Nephron (organoid): ENCODE results near the gene MSRB3.

Source experiments
- H3K27ac Mint-ChIP-seq, 3 experiments: 2 replicates each; pipeline ENCODE4 v1.8.0; 2020; ENCODE audit warnings: mixed read lengths in 3 of 3, mild to moderate bottlenecking in 2 of 3, moderate library complexity in 1 of 3
- H3K27me3 Mint-ChIP-seq: 2 replicates; pipeline ENCODE4 v1.8.0; 2021; ENCODE audit warnings: low read depth, mild to moderate bottlenecking, moderate library complexity, mixed read lengths
- H3K36me3 Mint-ChIP-seq: 2 replicates; pipeline ENCODE4 v1.8.0; 2020; ENCODE audit warnings: low read depth, mixed read lengths
- H3K4me1 Mint-ChIP-seq: 2 replicates; pipeline ENCODE4 v1.8.0; 2020; ENCODE audit warnings: mixed read lengths
- H3K4me3 Mint-ChIP-seq, 3 experiments: 2 replicates each; pipeline ENCODE4 v1.8.0; 2020; ENCODE audit warnings: mild to moderate bottlenecking in 3 of 3, mixed read lengths in 3 of 3, moderate library complexity in 2 of 3
- H3K9me3 Mint-ChIP-seq: 2 replicates; pipeline ENCODE4 v1.8.0; 2020; ENCODE audit warnings: mixed read lengths
- TF ChIP-seq, protein P1 (sequence below), 3 experiments: fragments of 200-600 bp; sonication (generic); IDR thresholded peaks; one replicate each; pipeline ENCODE4 v1.5.0; 2021; ENCODE audit warnings: antibody characterized with exemption in 3 of 3; ENCODE audit not compliant: unreplicated experiment in 3 of 3

MSRB3 gene

DNA sequence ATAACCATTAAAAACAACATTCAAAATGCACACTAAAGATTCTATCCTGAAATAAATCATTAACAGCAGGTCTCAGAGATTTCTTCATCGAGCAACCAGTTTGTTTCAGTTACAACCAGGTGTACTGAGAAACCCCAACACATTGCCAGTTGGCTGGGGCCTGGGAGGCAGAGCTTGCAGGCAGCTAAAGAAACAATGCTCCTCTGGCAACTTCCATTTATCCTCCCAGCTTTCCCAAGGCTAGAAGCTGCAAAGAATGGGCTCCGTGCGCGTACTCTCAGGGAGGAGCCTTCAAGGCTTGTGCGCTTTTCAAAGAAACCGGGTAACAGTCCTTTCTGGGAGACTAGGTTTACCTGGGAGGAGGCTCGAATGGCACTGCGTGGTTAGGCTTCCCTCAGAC lies 181.6 kb downstream of the MSRB3 start:
- H3K4me3 Mint-ChIP-seq, result no peak overlapping the region
- H3K4me1 Mint-ChIP-seq, result peaks cover 29% of the 10 kb centered on the region
- no peaks in the 10 kb centered on the region for H3K27me3 Mint-ChIP-seq
- no peaks in the 10 kb centered on the region for H3K36me3 Mint-ChIP-seq
- H3K27ac Mint-ChIP-seq, result peak overlapping the region; percentile 54 to 90 (median 74)
- TF ChIP-seq, protein P1, sequence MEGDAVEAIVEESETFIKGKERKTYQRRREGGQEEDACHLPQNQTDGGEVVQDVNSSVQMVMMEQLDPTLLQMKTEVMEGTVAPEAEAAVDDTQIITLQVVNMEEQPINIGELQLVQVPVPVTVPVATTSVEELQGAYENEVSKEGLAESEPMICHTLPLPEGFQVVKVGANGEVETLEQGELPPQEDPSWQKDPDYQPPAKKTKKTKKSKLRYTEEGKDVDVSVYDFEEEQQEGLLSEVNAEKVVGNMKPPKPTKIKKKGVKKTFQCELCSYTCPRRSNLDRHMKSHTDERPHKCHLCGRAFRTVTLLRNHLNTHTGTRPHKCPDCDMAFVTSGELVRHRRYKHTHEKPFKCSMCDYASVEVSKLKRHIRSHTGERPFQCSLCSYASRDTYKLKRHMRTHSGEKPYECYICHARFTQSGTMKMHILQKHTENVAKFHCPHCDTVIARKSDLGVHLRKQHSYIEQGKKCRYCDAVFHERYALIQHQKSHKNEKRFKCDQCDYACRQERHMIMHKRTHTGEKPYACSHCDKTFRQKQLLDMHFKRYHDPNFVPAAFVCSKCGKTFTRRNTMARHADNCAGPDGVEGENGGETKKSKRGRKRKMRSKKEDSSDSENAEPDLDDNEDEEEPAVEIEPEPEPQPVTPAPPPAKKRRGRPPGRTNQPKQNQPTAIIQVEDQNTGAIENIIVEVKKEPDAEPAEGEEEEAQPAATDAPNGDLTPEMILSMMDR (IDR thresholded peaks at IDR 0.05; ENCODE audit: unreplicated experiment in 3 of 3), result no peak
- H3K9me3 Mint-ChIP-seq, result no peaks in the 10 kb centered on the region

DNA sequence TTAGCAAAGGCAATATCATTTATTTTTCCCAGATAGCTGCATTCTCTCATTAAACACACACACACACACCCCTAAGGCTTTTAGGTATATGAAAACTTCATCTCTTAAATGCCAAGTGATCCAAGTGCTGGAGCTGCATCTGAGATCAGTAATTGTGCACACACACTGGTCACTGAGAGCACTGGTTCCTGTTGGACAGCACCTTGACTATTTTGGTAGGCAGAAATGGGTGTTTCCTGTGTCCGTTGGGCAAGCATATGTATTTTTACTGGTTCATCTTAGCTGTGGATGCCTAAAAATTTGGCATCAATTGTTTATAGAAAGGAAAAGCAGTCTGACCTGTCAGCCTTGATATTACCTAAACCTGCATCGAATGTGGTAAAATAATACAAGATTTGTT lies 182.5 kb downstream of the MSRB3 start:
- TF ChIP-seq, protein P1 (IDR thresholded peaks at IDR 0.05; ENCODE audit: unreplicated experiment in 3 of 3), result no peak
- no peaks in the 10 kb centered on the region for H3K36me3 Mint-ChIP-seq
- peaks cover 36% of the 10 kb centered on the region for H3K4me1 Mint-ChIP-seq
- H3K27me3 Mint-ChIP-seq, result no peaks in the 10 kb centered on the region
- no peak overlapping the region for H3K4me3 Mint-ChIP-seq
- H3K27ac Mint-ChIP-seq, result peak overlapping the region; percentile 74 to 90 (median 77)
- no peaks in the 10 kb centered on the region for H3K9me3 Mint-ChIP-seq

DNA sequence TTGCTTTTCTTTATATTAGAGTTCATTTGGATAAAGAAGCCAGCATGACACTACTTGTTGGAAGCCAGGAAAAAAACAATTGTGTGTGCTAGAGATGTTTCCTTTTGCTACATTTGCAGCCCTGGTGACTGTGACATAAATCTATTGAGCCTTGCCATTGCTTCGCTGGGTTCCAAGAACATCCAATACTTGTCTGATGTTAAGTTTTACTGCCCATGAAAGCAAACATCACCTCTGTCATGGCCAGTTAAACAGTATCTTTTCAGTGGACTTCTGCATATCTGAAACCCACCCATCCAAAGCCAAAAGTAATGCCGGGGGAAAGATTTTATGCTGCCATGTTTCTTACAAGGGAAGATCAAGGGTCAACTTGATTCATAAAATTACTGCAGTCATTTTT lies 184.0 kb downstream of the MSRB3 start:
- peaks cover 47% of the 10 kb centered on the region for H3K4me1 Mint-ChIP-seq

DNA sequence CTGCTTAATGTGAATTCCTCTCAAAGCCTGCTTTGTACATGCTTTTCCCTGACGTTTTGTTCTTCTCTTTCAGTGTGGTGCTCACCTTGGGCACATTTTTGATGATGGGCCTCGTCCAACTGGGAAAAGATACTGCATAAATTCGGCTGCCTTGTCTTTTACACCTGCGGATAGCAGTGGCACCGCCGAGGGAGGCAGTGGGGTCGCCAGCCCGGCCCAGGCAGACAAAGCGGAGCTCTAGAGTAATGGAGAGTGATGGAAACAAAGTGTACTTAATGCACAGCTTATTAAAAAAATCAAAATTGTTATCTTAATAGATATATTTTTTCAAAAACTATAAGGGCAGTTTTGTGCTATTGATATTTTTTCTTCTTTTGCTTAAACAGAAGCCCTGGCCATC lies 184.6 kb downstream of the MSRB3 start:
- H3K4me3 Mint-ChIP-seq, result no peak overlapping the region

More for the DNA sequence above, 184.0 kb downstream of the MSRB3 start:
- peak overlapping the region; percentile 53 to 90 (median 77) for H3K27ac Mint-ChIP-seq
- TF ChIP-seq, protein P1 (IDR thresholded peaks at IDR 0.05; ENCODE audit: unreplicated experiment in 3 of 3), result no peak
- H3K36me3 Mint-ChIP-seq, result no peaks in the 10 kb centered on the region
- H3K9me3 Mint-ChIP-seq, result no peaks in the 10 kb centered on the region
- H3K27me3 Mint-ChIP-seq, result no peaks in the 10 kb centered on the region
- H3K4me3 Mint-ChIP-seq, result no peak overlapping the region

DNA sequence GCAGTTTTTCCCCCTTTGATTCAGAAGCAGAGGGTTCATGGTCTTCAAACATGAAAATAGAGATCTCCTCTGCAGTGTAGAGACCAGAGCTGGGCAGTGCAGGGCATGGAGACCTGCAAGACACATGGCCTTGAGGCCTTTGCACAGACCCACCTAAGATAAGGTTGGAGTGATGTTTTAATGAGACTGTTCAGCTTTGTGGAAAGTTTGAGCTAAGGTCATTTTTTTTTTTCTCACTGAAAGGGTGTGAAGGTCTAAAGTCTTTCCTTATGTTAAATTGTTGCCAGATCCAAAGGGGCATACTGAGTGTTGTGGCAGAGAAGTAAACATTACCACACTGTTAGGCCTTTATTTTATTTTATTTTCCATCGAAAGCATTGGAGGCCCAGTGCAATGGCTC lies 185.1 kb downstream of the MSRB3 start:
- H3K27me3 Mint-ChIP-seq, result no peaks in the 10 kb centered on the region
- TF ChIP-seq, protein P1 (IDR thresholded peaks at IDR 0.05; ENCODE audit: unreplicated experiment in 3 of 3), result no peak
- H3K36me3 Mint-ChIP-seq, result no peaks in the 10 kb centered on the region
- no peak overlapping the region for H3K4me3 Mint-ChIP-seq
- H3K4me1 Mint-ChIP-seq, result peaks cover 47% of the 10 kb centered on the region
- H3K9me3 Mint-ChIP-seq, result no peaks in the 10 kb centered on the region
- peak overlapping the region; percentile 15 to 92 (median 53) for H3K27ac Mint-ChIP-seq

More for the DNA sequence above, 184.6 kb downstream of the MSRB3 start:
- TF ChIP-seq, protein P1 (IDR thresholded peaks at IDR 0.05; ENCODE audit: unreplicated experiment in 3 of 3), result no peak
- peaks cover 47% of the 10 kb centered on the region for H3K4me1 Mint-ChIP-seq
- no peaks in the 10 kb centered on the region for H3K36me3 Mint-ChIP-seq
- H3K9me3 Mint-ChIP-seq, result no peaks in the 10 kb centered on the region
- H3K27ac Mint-ChIP-seq, result peak overlapping the region; percentile 53 to 92 (median 77)
- no peaks in the 10 kb centered on the region for H3K27me3 Mint-ChIP-seq

DNA sequence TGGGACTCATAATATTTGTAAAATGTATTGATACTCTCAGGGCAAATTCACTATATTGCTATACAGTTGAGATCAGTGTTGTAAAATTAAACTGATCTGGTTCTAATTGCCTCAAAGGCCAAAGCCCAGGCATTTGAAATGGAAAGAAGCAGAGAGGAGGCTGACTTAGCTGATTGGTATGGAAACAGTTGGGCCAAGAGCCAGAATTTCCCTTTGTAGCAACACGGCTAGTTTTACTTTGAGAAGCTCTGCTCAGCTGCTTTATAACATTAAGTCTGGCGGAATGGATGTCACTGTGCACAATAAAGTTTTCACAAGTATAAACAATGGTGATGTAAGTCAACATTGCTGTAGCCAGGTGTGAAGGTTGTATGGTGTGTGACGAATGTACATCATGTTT lies 186.4 kb downstream of the MSRB3 start:
- Mint-ChIP-seq H3K4me3 (no peak overlapping the region), H3K4me1 (peaks cover 41% of the 10 kb centered on the region)

More for the DNA sequence above, 186.4 kb downstream of the MSRB3 start:
- no peaks in the 10 kb centered on the region for H3K36me3 Mint-ChIP-seq
- H3K27me3 Mint-ChIP-seq, result no peaks in the 10 kb centered on the region
- peak overlapping the region; percentile 39 to 84 (median 63) for H3K27ac Mint-ChIP-seq
- no peaks in the 10 kb centered on the region for H3K9me3 Mint-ChIP-seq
- TF ChIP-seq, protein P1 (IDR thresholded peaks at IDR 0.05; ENCODE audit: unreplicated experiment in 3 of 3), result no peak
